ENCODE data around the gene CACNA1C.

CACNA1C gene

DNA sequence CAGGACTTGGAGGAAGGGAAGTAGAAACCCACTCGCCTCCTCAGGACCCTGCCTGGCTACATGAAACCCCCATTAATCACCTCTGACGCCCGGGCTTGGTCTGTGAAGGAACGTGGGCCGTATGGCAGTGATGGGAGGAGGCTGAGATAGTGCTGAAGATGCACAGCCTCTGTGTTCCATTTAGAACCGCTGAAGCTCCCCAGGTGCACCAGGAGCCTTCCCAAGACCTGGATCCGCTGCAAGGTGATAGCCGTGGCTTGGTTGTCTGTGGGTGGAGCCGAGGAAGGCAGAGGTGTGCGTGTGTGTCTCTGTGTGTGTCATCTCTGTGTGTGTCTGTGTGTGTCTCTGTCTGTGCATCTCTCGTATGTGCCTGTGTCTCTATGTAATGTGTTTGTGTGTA, 293.1 kb downstream of the CACNA1C start:
- H3K4me1 ChIP-seq (ENCODE audit: insufficient read depth, low read length): no peaks in the 10 kb centered on the region
- H3K27me3 ChIP-seq (ENCODE audit: insufficient read depth, low read length): no peaks in the 10 kb centered on the region
- H2AFZ ChIP-seq (ENCODE audit: low read depth, low read length): no peak overlapping the region
- no peaks in the 10 kb centered on the region for H3K36me3 ChIP-seq (ENCODE audit: insufficient read depth, low read length)
- H3K4me3 ChIP-seq (ENCODE audit: low read length): no peak overlapping the region
- H3K9me3 ChIP-seq (ENCODE audit: low read length): no peaks in the 10 kb centered on the region

DNA sequence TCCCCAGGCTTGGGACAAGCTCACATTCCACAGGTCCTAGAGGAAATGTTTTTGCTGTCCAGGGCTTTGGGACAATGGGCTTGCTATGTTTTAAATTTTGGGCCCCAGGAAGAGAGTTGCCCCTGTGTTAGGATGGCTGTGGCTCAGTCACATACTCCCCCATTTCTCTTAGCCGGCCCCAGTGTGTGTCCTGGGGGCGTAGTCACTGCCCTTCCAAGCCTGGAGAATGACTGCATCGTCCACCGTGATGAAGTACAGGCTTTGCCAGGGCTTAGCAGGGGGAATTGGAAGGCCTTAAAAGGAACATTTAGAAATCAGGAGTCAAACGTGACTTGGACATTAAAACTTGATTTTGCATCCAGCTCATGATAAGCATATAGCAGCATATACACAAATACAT, 293.6 kb downstream of the CACNA1C start:
- H3K36me3 ChIP-seq (ENCODE audit: insufficient read depth, low read length): no peaks in the 10 kb centered on the region
- no peaks in the 10 kb centered on the region for H3K9me3 ChIP-seq (ENCODE audit: low read length)
- no peak overlapping the region for H3K4me3 ChIP-seq (ENCODE audit: low read length)
- H3K4me1 ChIP-seq (ENCODE audit: insufficient read depth, low read length): no peaks in the 10 kb centered on the region
- no peak overlapping the region for H2AFZ ChIP-seq (ENCODE audit: low read depth, low read length)
- H3K27me3 ChIP-seq (ENCODE audit: insufficient read depth, low read length): no peaks in the 10 kb centered on the region

DNA sequence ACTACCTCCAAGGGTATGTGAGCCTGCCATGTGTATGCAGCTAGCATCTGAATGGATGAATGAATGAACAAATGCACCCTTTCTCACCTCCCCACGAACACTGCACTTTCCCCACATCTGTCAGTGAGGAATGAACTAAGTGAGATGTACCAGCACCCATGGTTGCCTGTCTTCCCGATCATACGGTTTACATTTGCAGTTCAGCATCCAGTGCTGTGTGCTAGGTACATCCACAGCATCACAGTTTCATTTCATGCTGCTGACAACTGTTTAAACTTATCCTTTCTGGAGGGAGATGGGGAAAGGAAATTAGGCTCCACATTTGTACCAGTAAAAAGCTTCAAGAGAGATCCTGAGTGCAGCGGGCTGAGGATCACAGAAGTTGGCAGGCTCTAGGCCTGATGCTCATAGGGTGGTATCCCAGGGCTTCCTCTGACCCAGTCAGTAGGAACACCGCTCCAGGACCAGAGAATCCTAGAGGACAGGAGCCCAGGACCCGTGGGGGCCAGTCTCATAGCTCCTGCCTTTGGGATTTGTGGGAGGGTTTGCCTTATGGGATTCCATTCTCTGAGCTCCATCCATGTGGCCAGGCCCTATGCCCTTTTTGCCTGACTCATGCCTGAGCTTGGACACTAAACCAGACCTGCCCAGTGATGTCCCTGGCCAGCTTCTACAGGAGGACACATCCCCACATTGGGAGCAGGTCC, 294.5 kb downstream of the CACNA1C start:
- Histone ChIP-seq H3K9me3 (ENCODE audit: low read length) (no peaks in the 10 kb centered on the region), H3K36me3 (ENCODE audit: insufficient read depth, low read length) (no peaks in the 10 kb centered on the region), H2AFZ (ENCODE audit: low read depth, low read length) (no peak overlapping the region), H3K4me3 (ENCODE audit: low read length) (no peak overlapping the region), H3K27me3 (ENCODE audit: insufficient read depth, low read length) (no peaks in the 10 kb centered on the region), H3K4me1 (ENCODE audit: insufficient read depth, low read length) (no peaks in the 10 kb centered on the region)

DNA sequence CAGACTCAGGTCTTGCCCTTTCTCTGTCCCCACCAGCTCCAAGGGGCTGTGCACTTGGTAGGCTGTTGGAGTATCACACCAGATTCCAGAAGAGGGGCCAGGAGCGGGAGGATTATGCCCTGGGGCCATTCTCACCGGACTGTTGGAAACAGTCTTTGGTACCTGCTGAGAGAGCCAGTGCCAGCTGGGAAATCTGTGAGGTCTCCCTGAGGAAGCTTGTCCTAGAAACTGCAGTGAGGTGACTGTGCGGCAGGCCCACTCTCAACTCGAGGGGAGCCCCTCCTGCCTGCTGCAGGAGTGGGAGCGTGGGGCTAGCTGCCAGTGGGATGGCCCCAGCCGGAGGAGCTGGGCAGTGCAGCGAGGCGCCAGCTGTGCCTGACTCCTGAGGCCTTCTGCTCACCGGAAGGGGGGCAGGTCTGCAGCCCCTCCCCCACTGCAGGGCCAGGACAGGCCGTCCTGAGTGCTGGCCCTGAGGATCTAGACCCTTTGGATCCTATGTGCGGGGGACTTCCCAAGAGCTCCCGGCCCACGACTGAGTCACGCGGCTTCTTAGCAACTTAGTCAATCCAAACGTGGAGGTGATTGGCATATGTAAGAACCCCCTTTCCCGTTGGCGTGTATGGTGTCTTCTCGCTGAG, 295.2 kb downstream of the CACNA1C start:
- Histone ChIP-seq H3K36me3 (ENCODE audit: insufficient read depth, low read length) (no peaks in the 10 kb centered on the region), H3K9me3 (ENCODE audit: low read length) (no peaks in the 10 kb centered on the region), H3K4me3 (ENCODE audit: low read length) (no peak overlapping the region), H2AFZ (ENCODE audit: low read depth, low read length) (no peak overlapping the region), H3K4me1 (ENCODE audit: insufficient read depth, low read length) (no peaks in the 10 kb centered on the region), H3K27me3 (ENCODE audit: insufficient read depth, low read length) (no peaks in the 10 kb centered on the region)

DNA sequence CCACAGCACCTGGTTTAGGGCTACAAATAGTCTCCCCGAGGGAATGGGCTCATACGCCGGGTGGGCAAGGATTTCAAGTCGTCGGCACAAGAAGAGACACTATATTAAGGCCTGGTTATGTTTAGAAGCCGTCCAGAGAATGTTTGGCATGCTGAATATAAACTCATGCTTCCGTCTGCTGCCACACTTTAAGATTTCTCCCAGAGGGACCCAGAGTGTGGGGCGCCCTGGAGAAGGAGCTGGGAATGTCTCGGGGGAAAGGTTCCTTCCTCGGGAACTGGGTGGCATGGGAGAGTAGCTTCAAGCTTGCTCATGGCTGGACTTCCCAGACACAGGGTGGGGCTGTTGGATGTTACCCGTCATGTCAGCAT, 295.7 kb downstream of the CACNA1C start:
- H3K4me3 ChIP-seq (ENCODE audit: low read length): no peak overlapping the region
- no peak overlapping the region for H2AFZ ChIP-seq (ENCODE audit: low read depth, low read length)
- H3K36me3 ChIP-seq (ENCODE audit: insufficient read depth, low read length): no peaks in the 10 kb centered on the region
- no peaks in the 10 kb centered on the region for H3K27me3 ChIP-seq (ENCODE audit: insufficient read depth, low read length)
- H3K9me3 ChIP-seq (ENCODE audit: low read length): no peaks in the 10 kb centered on the region
- H3K4me1 ChIP-seq (ENCODE audit: insufficient read depth, low read length): no peaks in the 10 kb centered on the region

DNA sequence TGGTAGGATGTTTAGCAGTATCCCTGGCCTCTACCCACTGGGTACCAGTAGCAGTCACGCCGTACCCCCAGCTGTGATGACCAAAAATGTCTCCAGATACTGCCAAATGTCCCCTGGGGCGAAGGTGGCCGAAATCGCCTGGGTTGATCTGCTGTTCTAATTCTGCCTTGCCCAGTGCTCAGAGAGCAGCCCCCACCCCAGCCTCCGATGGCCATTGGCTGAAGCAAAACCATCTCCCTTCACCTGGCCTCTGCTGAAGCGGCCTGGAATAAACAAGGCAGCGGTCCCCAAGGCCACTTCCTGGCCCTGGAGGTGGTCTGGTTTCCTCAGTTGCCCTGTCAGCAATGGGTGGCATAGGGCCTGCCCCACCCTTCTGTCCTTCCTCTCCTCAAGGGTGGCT, 298.4 kb downstream of the CACNA1C start:
- no peaks in the 10 kb centered on the region for H3K36me3 ChIP-seq (ENCODE audit: insufficient read depth, low read length)
- H3K27me3 ChIP-seq (ENCODE audit: insufficient read depth, low read length): peaks cover 5% of the 10 kb centered on the region
- no peaks in the 10 kb centered on the region for H3K4me1 ChIP-seq (ENCODE audit: insufficient read depth, low read length)
- H2AFZ ChIP-seq (ENCODE audit: low read depth, low read length): no peak overlapping the region
- no peak overlapping the region for H3K4me3 ChIP-seq (ENCODE audit: low read length)
- no peaks in the 10 kb centered on the region for H3K9me3 ChIP-seq (ENCODE audit: low read length)

DNA sequence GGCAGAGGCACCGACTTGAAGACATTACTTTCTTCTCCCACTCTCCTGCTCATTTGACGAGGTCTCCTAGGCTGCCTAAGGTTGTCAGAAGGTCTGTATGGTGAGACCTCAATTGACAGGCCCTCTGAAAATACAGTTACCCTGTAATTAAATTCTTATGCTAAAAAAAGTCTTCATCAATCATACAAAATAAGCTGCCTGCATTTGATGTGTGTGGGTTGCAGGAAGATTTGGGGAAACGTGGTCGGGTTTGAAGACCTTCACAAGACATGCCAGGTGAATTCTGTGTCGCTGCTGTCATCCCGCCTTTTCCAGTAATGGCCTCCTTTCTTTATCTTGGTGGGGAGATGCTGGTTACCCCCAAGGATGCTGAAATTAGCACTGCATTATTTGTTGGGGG, 299.4 kb downstream of the CACNA1C start:
- peaks cover 5% of the 10 kb centered on the region for H3K27me3 ChIP-seq (ENCODE audit: insufficient read depth, low read length)
- H3K9me3 ChIP-seq (ENCODE audit: low read length): no peaks in the 10 kb centered on the region
- no peak overlapping the region for H3K4me3 ChIP-seq (ENCODE audit: low read length)
- no peak overlapping the region for H2AFZ ChIP-seq (ENCODE audit: low read depth, low read length)
- H3K4me1 ChIP-seq (ENCODE audit: insufficient read depth, low read length): no peaks in the 10 kb centered on the region
- H3K36me3 ChIP-seq (ENCODE audit: insufficient read depth, low read length): no peaks in the 10 kb centered on the region

DNA sequence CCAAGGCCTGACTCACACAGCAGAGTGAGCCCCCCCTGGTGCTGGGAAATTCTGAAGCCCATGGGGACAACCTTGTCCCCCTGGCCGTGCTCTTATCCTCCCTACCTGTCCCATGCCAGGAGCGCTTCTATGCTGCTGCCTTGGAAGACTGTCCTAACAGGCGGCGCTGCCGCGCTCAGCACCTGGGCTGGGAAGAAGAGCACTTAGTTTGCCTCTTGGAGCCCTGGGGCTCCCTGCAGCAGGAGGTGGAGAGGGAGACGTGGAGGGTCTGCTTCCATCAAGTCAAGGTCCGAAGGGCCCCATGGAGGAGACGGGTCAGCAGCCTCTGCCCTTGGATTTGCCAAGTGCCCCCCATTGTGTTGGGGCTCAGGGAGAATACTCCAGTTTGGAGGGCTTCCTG, 300.5 kb downstream of the CACNA1C start:
- Histone ChIP-seq H3K9me3 (ENCODE audit: low read length) (no peaks in the 10 kb centered on the region), H3K4me1 (ENCODE audit: insufficient read depth, low read length) (no peaks in the 10 kb centered on the region), H3K4me3 (ENCODE audit: low read length) (no peak overlapping the region), H3K36me3 (ENCODE audit: insufficient read depth, low read length) (no peaks in the 10 kb centered on the region), H2AFZ (ENCODE audit: low read depth, low read length) (no peak overlapping the region), H3K27me3 (ENCODE audit: insufficient read depth, low read length) (peaks cover 5% of the 10 kb centered on the region)

DNA sequence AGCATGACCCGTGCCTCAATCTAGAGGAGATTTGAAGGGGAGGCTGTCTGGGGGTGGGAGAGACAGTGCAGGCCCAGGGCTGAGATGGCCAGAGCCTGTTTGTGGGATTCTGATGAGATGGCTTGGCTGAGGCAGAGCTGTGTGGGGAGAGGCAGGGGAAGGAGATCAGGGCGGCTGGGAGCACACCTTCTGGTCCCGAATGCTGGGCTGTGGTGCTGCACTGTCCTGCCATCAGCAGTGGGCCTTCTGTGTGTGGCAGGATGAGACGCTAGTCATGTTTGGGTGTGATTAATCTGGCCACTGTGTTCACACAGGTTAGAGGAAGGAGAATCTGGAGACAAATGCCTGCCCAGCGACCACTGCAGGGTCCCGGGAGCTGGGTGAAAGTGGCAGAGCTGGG, 300.9 kb downstream of the CACNA1C start:
- Histone ChIP-seq H3K27me3 (ENCODE audit: insufficient read depth, low read length) (peaks cover 5% of the 10 kb centered on the region), H2AFZ (ENCODE audit: low read depth, low read length) (no peak overlapping the region), H3K36me3 (ENCODE audit: insufficient read depth, low read length) (no peaks in the 10 kb centered on the region), H3K9me3 (ENCODE audit: low read length) (no peaks in the 10 kb centered on the region), H3K4me3 (ENCODE audit: low read length) (no peak overlapping the region), H3K4me1 (ENCODE audit: insufficient read depth, low read length) (no peaks in the 10 kb centered on the region)

DNA sequence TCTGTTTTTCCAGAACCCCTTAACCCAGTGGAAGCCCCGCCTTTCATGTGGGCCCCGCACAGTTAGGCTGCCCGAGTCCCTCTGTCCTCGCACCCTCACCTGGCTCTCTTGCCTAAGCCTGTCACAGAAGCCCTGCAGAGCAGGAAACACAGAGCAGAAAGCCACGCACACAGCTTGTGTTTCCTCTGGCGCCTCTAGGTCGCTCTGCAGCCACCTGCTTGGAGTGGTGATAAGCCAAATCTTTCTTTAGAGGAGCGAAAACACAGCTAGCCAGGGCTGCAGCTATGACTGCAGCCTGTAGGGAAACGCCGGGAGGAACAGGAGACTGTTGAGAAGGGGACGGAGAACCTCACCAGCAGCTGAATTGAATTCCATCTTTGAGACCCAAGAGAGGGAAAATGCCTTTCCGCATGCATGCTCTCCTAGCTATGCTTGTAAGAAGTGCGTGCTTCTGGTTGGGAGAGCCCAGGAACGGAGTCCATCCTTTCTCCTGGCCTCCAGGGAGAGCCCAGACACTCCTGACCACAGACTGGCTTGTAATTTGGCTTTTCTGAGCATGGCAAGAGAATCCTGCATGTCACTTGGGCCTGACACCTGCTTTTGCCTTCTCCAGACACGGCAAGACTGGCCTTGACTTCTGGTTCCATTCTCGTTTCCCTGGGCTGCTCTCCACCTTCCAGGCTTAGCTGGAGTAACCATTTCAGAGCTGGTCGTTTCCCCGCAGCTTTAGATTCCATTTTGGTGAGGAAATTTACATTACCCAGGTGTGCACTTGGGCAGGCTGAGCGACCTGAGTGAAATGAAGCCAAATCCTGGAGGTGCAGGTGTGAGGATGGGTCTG, 301.6 kb downstream of the CACNA1C start:
- no peaks in the 10 kb centered on the region for H3K4me1 ChIP-seq (ENCODE audit: insufficient read depth, low read length)
- no peaks in the 10 kb centered on the region for H3K36me3 ChIP-seq (ENCODE audit: insufficient read depth, low read length)
- no peaks in the 10 kb centered on the region for H3K9me3 ChIP-seq (ENCODE audit: low read length)
- peaks cover 5% of the 10 kb centered on the region for H3K27me3 ChIP-seq (ENCODE audit: insufficient read depth, low read length)
- H3K4me3 ChIP-seq (ENCODE audit: low read length): no peak overlapping the region
- H2AFZ ChIP-seq (ENCODE audit: low read depth, low read length): no peak overlapping the region

DNA sequence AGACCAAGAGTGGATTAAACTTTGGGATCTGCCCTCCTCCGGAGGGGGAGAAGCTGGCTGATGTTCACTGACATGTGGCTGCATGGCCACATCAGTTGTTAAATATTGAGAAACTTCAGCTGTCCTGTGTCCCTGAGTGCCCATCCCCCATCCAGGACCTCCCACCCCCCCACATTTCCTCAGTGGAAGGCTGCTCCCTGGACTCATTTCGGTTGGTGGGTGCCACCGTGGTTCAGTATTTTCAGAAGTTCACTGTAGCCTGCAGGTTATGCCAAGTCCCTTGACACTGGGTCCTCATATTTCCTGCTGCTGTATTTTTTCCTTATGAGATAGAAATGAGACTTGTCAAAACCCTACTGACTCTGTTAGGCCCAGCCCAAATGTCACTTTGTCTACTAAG, 302.4 kb downstream of the CACNA1C start:
- H2AFZ ChIP-seq (ENCODE audit: low read depth, low read length): no peak overlapping the region
- peaks cover 5% of the 10 kb centered on the region for H3K27me3 ChIP-seq (ENCODE audit: insufficient read depth, low read length)
- no peaks in the 10 kb centered on the region for H3K9me3 ChIP-seq (ENCODE audit: low read length)
- H3K36me3 ChIP-seq (ENCODE audit: insufficient read depth, low read length): no peaks in the 10 kb centered on the region
- no peaks in the 10 kb centered on the region for H3K4me1 ChIP-seq (ENCODE audit: insufficient read depth, low read length)
- no peak overlapping the region for H3K4me3 ChIP-seq (ENCODE audit: low read length)

DNA sequence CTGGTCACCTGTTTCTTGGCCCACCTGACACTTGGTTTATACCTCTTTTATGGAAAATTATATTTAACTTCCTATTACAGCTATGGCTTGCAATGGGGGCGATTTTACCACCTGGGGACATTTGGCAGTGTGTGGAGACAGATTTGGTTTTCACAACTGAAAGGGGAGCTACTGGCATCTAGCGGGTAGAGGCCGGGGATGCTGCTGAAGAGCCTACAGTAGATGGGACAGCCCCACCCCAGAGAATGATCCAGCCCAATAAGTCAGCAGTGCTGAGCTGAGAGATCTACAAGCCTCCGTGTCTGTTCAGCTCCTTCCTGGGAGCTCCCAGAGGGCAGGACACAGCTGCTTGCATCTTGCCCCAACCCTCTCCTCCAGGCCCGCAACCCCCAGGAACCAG, 302.8 kb downstream of the CACNA1C start:
- no peaks in the 10 kb centered on the region for H3K4me1 ChIP-seq (ENCODE audit: insufficient read depth, low read length)
- no peak overlapping the region for H3K4me3 ChIP-seq (ENCODE audit: low read length)
- no peak overlapping the region for H2AFZ ChIP-seq (ENCODE audit: low read depth, low read length)

DNA sequence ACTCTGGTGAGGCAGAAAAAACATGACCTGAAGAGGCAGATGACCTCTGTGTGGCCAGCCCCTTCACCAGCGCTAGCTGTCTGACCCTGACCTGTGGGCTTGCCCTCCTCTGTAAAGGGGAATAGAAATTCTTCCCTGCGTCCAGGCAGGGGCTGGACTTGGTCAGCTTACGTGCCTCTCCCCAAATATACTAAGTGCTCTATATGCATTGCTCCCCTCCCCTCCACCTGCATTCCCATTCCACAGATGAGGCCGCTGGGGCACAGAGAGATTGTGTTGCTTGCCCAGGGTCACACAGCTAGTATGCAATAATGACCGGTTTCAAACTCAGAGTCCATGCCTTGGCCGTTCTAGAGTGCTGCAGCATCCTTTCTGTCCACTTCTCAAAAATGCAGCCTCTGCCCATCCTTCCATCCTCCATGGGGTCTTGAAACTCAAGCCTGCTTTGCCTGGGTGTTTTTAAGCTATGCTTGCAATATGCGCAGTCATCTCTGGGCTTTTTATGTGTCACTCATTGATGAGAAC, 303.9 kb downstream of the CACNA1C start:
- H2AFZ ChIP-seq (ENCODE audit: low read depth, low read length): no peak overlapping the region
- H3K36me3 ChIP-seq (ENCODE audit: insufficient read depth, low read length): no peaks in the 10 kb centered on the region
- H3K9me3 ChIP-seq (ENCODE audit: low read length): no peaks in the 10 kb centered on the region
- no peaks in the 10 kb centered on the region for H3K4me1 ChIP-seq (ENCODE audit: insufficient read depth, low read length)
- peaks cover 5% of the 10 kb centered on the region for H3K27me3 ChIP-seq (ENCODE audit: insufficient read depth, low read length)
- H3K4me3 ChIP-seq (ENCODE audit: low read length): no peak overlapping the region

More for the DNA sequence above, 302.8 kb downstream of the CACNA1C start:
- Histone ChIP-seq H3K36me3 (ENCODE audit: insufficient read depth, low read length) (no peaks in the 10 kb centered on the region), H3K9me3 (ENCODE audit: low read length) (no peaks in the 10 kb centered on the region), H3K27me3 (ENCODE audit: insufficient read depth, low read length) (peaks cover 5% of the 10 kb centered on the region)

Data from neuron (in vitro differentiated cells).